ENCODE data around the gene MPPED1.

MPPED1 gene

DNA sequence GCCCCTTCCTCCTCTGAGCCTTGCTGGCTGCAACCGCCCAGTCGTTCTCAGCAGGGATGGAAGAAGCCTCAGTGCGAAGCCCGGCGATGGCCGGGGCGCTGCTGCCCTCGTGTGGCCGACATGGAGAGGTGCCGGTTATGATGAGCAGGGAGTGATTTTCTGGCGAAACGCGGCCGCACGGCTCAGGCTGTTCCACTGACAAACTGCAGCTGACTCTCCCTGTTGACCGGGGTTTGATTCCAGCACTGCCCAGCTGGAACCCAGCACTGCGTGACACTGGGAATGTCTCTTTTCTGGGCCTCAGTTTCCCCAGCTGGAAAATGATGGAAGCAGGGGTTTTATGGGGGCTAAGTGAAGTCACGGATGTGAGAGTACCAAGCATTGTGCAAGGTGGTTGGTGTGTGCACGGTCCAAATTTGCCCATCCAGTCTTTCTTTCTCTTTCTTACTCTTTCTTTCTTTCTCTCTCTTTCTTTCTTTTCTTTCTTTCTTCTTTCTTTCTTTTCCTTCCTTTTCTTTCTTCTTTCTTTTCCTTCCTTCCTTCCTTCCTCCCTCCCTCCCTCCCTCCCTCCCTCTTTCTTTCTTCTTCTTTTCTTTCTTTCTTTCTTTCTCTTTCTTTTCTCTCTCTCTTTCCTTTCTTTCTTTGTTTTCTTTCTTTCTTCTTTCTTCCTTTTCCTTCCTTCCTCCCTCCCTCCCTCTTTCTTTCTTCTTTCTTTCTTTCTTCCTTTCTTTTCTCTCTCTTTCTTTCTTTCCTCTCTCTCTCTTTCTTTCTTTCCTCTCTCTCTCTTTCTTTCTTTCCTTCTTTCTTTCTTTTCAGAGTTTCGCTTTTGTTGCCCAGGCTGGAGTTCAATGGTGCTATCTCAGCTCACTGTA lies 25.8 kb upstream of the MPPED1 start:
- no peak overlapping the region for H2BK15ac ChIP-seq (ENCODE audit: low read depth, poor library complexity, severe bottlenecking)
- H3K18ac ChIP-seq (ENCODE audit: low read depth in 1 of 2, low read length in 2 of 2), result no peak overlapping the region
- no peak overlapping the region for H2AK5ac ChIP-seq (ENCODE audit: low read length, severe bottlenecking)
- H3K9me3 ChIP-seq (ENCODE audit: control insufficient read depth, low read length), result peaks cover 3% of the 10 kb centered on the region
- peak overlapping the region; percentile 29 for H3K4me2 ChIP-seq (ENCODE audit: low read length, poor library complexity, severe bottlenecking)
- H3K27ac ChIP-seq (ENCODE audit: low read length, poor library complexity, severe bottlenecking), result no peak overlapping the region
- no peaks in the 10 kb centered on the region for H3K79me1 ChIP-seq (replicated peaks; ENCODE audit: low read length, poor library complexity, severe bottlenecking)
- peaks cover 8% of the 10 kb centered on the region for H3K4me1 ChIP-seq (ENCODE audit: control insufficient read depth, insufficient read depth, low read depth, low read length)
- peak; percentile 76 for DNase-seq
- H4K91ac ChIP-seq (ENCODE audit: low read length), result no peak overlapping the region
- WGBS, result 11% methylated on average over 20 of the region's 20 CpGs
- peaks cover 53 to 62% of the 10 kb centered on the region in 2 experiments for H3K27me3 ChIP-seq (ENCODE audit: control insufficient read depth in 1 of 2, insufficient read depth in 1 of 2, low read length in 2 of 2)
- no peak overlapping the region for H2BK5ac ChIP-seq (ENCODE audit: low read depth, low read length, poor library complexity, severe bottlenecking)
- H3K14ac ChIP-seq (ENCODE audit: low read length in 2 of 2), result no peak overlapping the region
- H2AFZ ChIP-seq (ENCODE audit: low read depth, low read length), result no peak overlapping the region
- H3K36me3 ChIP-seq (ENCODE audit: control insufficient read depth in 1 of 2, insufficient read depth in 2 of 2, low read depth in 1 of 2, low read length in 2 of 2), result no peaks in the 10 kb centered on the region
- H3K9ac ChIP-seq (ENCODE audit: low read length), result no peak overlapping the region
- no peak overlapping the region for H2BK12ac ChIP-seq (ENCODE audit: low read length in 2 of 2)
- H4K8ac ChIP-seq (ENCODE audit: low read length), result peak overlapping the region; percentile 64
- H3K23ac ChIP-seq (ENCODE audit: low read length in 2 of 2), result no peak overlapping the region
- no peak overlapping the region for H3K4me3 ChIP-seq (ENCODE audit: insufficient read depth in 1 of 2, low read depth in 1 of 2, low read length in 2 of 2)
- peak overlapping the region; percentile 34 for H2BK120ac ChIP-seq (ENCODE audit: low read depth, low read length)
- no peak overlapping the region for H3K4ac ChIP-seq (ENCODE audit: low read depth in 1 of 2, low read length in 2 of 2)

DNA sequence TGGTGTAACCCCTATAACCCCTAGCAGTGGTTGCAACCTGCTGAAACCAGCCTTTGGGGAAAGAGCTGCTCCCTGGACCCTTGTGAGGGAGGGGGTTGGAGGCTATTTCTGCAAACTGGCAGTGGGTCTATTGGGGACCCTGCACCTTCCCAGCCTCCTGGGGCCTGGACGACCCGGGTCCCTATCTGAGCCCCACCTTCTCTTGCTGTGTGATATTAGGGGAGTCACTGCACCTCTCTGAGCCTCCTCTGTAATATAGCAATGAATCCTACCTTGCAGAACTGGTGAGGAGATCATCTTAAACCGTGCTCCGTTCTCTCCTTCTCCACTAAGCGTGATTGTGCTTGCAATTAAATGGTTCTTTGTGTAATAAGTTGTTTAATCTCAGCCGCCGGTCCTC lies 24.0 kb upstream of the MPPED1 start:
- Histone ChIP-seq H2AFZ (ENCODE audit: low read depth, low read length) (no peak overlapping the region), H3K4me2 (ENCODE audit: low read length, poor library complexity, severe bottlenecking) (no peak overlapping the region), H3K9ac (ENCODE audit: low read length) (no peak overlapping the region), H3K14ac (ENCODE audit: low read length in 2 of 2) (no peak overlapping the region), H2BK12ac (ENCODE audit: low read length in 2 of 2) (no peak overlapping the region), H3K4me3 (ENCODE audit: insufficient read depth in 1 of 2, low read depth in 1 of 2, low read length in 2 of 2) (no peak overlapping the region), H2BK5ac (ENCODE audit: low read depth, low read length, poor library complexity, severe bottlenecking) (no peak overlapping the region), H3K23ac (ENCODE audit: low read length in 2 of 2) (no peak overlapping the region), H3K4me1 (ENCODE audit: control insufficient read depth, insufficient read depth, low read depth, low read length) (peaks cover 8% of the 10 kb centered on the region), H3K27ac (ENCODE audit: low read length, poor library complexity, severe bottlenecking) (no peak overlapping the region), H3K18ac (ENCODE audit: low read depth in 1 of 2, low read length in 2 of 2) (no peak overlapping the region), H4K8ac (ENCODE audit: low read length) (no peak overlapping the region), H3K4ac (ENCODE audit: low read depth in 1 of 2, low read length in 2 of 2) (no peak overlapping the region), H2BK120ac (ENCODE audit: low read depth, low read length) (no peak overlapping the region), H3K9me3 (ENCODE audit: control insufficient read depth, low read length) (peaks cover 3% of the 10 kb centered on the region), H3K27me3 (ENCODE audit: control insufficient read depth in 1 of 2, insufficient read depth in 1 of 2, low read length in 2 of 2) (peaks cover 46 to 58% of the 10 kb centered on the region in 2 experiments), H3K79me1 (replicated peaks; ENCODE audit: low read length, poor library complexity, severe bottlenecking) (no peaks in the 10 kb centered on the region), H3K36me3 (ENCODE audit: control insufficient read depth in 1 of 2, insufficient read depth in 2 of 2, low read depth in 1 of 2, low read length in 2 of 2) (no peaks in the 10 kb centered on the region), H2AK5ac (ENCODE audit: low read length, severe bottlenecking) (no peak overlapping the region), H4K91ac (ENCODE audit: low read length) (no peak overlapping the region), H2BK15ac (ENCODE audit: low read depth, poor library complexity, severe bottlenecking) (no peak overlapping the region)
- WGBS, result 58% methylated on average over 7 of the region's 7 CpGs
- DNase-seq, result no peak

DNA sequence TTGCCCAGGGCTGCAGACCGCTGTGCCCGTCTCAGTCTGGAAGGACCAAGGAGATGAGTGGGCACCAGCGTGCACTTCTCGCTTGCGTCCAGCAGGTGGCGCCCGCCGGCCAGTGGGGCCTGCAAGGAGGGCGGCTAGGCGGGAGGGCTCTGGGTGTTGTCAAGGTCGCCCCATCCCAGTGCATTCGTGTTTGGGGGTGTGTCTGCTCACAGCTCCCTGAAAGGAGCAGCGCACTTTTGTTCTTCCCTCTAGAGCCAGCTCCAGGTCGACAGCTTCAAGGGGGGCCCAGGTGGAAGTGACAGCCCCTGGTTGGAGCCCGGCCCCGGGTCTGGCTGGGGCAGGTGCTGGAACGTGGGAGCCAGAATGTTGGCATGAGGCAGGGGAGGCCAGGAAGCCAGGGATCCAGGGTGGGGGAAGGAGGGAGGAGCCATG lies 23.4 kb upstream of the MPPED1 start:
- Histone ChIP-seq H3K79me1 (replicated peaks; ENCODE audit: low read length, poor library complexity, severe bottlenecking) (no peaks in the 10 kb centered on the region), H3K27ac (ENCODE audit: low read length, poor library complexity, severe bottlenecking) (no peak overlapping the region), H2BK5ac (ENCODE audit: low read depth, low read length, poor library complexity, severe bottlenecking) (no peak overlapping the region), H3K27me3 (ENCODE audit: control insufficient read depth in 1 of 2, insufficient read depth in 1 of 2, low read length in 2 of 2) (peaks cover 46 to 56% of the 10 kb centered on the region in 2 experiments), H3K4me1 (ENCODE audit: control insufficient read depth, insufficient read depth, low read depth, low read length) (peaks cover 8% of the 10 kb centered on the region), H3K4ac (ENCODE audit: low read depth in 1 of 2, low read length in 2 of 2) (no peak overlapping the region), H4K8ac (ENCODE audit: low read length) (no peak overlapping the region), H3K23ac (ENCODE audit: low read length in 2 of 2) (no peak overlapping the region), H2BK120ac (ENCODE audit: low read depth, low read length) (no peak overlapping the region), H2AFZ (ENCODE audit: low read depth, low read length) (no peak overlapping the region), H3K14ac (ENCODE audit: low read length in 2 of 2) (no peak overlapping the region), H3K9me3 (ENCODE audit: control insufficient read depth, low read length) (peaks cover 3% of the 10 kb centered on the region), H3K18ac (ENCODE audit: low read depth in 1 of 2, low read length in 2 of 2) (no peak overlapping the region), H2AK5ac (ENCODE audit: low read length, severe bottlenecking) (no peak overlapping the region), H3K9ac (ENCODE audit: low read length) (no peak overlapping the region), H2BK15ac (ENCODE audit: low read depth, poor library complexity, severe bottlenecking) (no peak overlapping the region), H3K4me3 (ENCODE audit: insufficient read depth in 1 of 2, low read depth in 1 of 2, low read length in 2 of 2) (no peak overlapping the region), H3K4me2 (ENCODE audit: low read length, poor library complexity, severe bottlenecking) (no peak overlapping the region), H4K91ac (ENCODE audit: low read length) (no peak overlapping the region), H3K36me3 (ENCODE audit: control insufficient read depth in 1 of 2, insufficient read depth in 2 of 2, low read depth in 1 of 2, low read length in 2 of 2) (no peaks in the 10 kb centered on the region), H2BK12ac (ENCODE audit: low read length in 2 of 2) (no peak overlapping the region)
- DNase-seq, result peak; percentile 59
- WGBS, result 17% methylated on average over 16 of the region's 17 CpGs

DNA sequence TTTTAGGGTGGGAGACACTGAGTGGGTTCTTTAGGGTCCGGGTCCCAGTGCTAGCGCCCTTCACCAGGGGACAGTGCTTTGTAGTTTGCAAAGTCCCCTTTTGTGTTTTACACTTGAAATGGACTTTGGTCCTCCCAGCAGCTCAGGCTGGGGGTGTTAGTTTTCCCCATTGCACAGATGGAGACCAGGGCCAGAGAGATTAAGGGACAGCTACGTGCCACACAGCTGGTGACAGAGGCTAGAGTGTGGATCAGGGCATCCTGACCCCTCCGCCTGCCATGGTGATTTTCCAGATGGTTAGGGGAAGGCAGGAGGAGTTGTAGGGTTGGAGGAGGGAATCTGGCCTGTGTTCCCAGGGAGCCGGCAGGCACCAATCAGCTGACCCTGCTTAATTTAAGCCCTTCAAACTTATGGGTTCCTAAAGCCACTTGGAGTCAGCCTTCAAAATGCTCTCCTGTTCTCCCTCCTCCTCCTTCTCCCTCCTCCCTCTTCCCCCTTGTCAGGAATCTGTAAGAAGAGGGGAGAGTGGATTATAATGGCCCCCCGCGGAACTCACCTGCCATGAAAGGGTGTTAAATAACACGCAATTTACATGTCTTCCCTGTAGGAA lies 22.5 kb upstream of the MPPED1 start:
- 82% methylated on average over 4 of the region's 8 CpGs for WGBS
- Histone ChIP-seq H2BK120ac (ENCODE audit: low read depth, low read length) (no peak overlapping the region), H3K14ac (ENCODE audit: low read length in 2 of 2) (no peak overlapping the region), H2AFZ (ENCODE audit: low read depth, low read length) (no peak overlapping the region), H3K79me1 (replicated peaks; ENCODE audit: low read length, poor library complexity, severe bottlenecking) (no peaks in the 10 kb centered on the region), H3K9me3 (ENCODE audit: control insufficient read depth, low read length) (peaks cover 3% of the 10 kb centered on the region), H4K8ac (ENCODE audit: low read length) (no peak overlapping the region), H3K18ac (ENCODE audit: low read depth in 1 of 2, low read length in 2 of 2) (no peak overlapping the region), H2BK12ac (ENCODE audit: low read length in 2 of 2) (no peak overlapping the region), H2BK15ac (ENCODE audit: low read depth, poor library complexity, severe bottlenecking) (no peak overlapping the region), H3K4me2 (ENCODE audit: low read length, poor library complexity, severe bottlenecking) (no peak overlapping the region), H2BK5ac (ENCODE audit: low read depth, low read length, poor library complexity, severe bottlenecking) (no peak overlapping the region), H3K23ac (ENCODE audit: low read length in 2 of 2) (no peak overlapping the region), H2AK5ac (ENCODE audit: low read length, severe bottlenecking) (no peak overlapping the region), H4K91ac (ENCODE audit: low read length) (no peak overlapping the region), H3K27ac (ENCODE audit: low read length, poor library complexity, severe bottlenecking) (no peak overlapping the region), H3K27me3 (ENCODE audit: control insufficient read depth in 1 of 2, insufficient read depth in 1 of 2, low read length in 2 of 2) (peaks cover 46 to 53% of the 10 kb centered on the region in 2 experiments), H3K4me1 (ENCODE audit: control insufficient read depth, insufficient read depth, low read depth, low read length) (peaks cover 8% of the 10 kb centered on the region), H3K4ac (ENCODE audit: low read depth in 1 of 2, low read length in 2 of 2) (no peak overlapping the region), H3K4me3 (ENCODE audit: insufficient read depth in 1 of 2, low read depth in 1 of 2, low read length in 2 of 2) (no peak overlapping the region), H3K36me3 (ENCODE audit: control insufficient read depth in 1 of 2, insufficient read depth in 2 of 2, low read depth in 1 of 2, low read length in 2 of 2) (no peaks in the 10 kb centered on the region), H3K9ac (ENCODE audit: low read length) (no peak overlapping the region)
- no peak for DNase-seq
